ENCODE measurements around the gene LSM7.

Gene LSM7

DNA sequence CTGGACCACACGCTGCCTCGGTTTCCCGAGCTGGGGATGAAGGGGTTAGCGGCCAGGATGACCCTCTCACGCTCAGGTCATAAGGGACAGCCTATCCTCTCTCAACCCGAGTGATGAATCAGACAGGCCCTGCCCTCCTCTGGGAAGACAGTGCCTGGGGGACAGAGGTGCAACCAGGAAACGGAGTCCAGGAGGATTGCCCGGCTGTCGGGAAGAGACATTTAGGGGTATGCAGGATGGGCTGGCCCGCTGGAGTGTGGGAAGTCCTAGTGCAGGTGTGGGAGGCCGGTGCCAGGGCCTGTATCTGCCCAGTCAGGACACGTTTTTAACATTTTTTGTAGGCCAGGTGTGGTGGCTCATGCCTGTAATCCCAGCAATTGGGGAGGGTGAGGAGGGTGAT is 8.3 kb downstream of the LSM7 start:
- DNase-seq: no peak

DNA sequence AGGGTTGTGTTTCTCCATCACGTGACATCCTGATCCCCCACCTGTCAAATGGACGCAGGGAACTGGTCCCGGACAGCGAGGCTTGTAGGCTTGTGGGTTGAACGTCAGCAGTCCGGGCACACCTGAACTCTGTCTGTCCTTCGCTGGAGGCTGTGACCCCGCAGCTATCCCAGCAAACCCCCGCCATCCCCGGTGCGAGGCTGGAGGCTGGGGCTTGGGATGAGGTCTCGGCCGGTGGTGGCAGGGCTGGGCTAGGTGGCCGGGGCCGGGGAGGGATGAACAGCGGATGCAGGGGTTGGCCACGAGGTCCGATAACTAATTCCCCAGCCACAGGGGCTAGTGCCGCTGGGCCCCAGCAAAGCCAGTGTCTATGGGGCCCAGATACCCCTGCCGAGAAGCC is 8.8 kb downstream of the LSM7 start:
- DNase-seq: no peak

DNA sequence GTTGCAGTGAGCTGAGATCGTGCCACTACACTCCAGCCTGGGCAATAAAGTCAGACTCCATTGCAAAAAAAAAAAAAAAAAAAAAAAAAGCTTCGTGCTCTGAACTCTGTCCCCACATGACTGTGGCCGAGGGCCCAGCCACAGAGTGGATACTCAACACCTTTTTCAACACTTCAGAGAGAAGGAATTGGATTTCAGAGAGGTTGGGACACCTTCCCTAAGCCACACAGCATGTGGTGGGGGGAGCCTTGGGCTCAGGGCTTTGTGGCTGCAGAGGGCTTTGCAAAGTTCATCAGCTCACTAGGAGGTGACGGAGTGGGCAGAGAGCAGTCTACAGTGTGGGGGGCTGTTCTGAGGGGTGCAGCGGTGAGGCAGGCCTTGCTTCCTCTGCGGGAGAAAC is 9.5 kb downstream of the LSM7 start:
- DNase-seq: no peak

DNA sequence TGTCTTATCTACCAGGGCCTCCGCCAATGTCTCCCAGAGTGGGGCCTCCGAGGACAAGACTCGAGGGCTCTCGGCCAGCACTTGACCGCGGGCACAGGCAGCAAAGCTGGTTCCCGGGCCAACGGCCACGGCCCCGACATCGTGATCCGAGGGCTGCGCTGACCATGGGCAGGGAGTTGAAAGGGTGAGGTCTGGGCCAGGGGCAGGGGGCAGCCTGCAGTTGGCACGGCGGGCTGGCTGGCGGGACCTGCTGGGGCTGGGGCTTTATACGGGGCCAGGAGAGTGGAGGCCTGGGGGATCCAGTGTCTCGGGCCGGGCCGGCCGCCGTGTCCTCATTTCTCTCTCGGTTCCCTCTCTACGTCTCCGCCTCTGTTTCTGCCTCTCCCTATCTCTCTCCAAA is 10.6 kb downstream of the LSM7 start:
- no peak for DNase-seq

DNA sequence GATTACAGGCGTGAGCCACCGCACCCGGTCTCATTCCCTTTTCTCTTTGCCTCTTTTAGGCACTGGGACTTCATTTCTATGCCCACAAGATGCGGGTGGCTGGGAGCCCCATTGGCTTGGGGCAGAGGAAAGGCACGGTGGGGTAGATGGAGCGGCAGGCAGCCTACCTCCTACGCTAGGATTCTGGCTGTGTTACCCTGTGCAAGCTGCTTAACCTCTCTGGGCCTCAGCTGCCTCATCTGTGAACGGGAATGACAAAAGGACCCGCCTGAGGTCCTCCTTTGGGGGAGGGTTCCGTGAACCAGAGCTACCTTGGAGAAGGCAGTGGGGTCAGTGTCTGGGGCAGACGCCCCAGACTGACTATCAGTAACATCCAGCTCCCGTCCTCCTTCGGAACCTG is 11.1 kb downstream of the LSM7 start:
- no peak for DNase-seq

DNA sequence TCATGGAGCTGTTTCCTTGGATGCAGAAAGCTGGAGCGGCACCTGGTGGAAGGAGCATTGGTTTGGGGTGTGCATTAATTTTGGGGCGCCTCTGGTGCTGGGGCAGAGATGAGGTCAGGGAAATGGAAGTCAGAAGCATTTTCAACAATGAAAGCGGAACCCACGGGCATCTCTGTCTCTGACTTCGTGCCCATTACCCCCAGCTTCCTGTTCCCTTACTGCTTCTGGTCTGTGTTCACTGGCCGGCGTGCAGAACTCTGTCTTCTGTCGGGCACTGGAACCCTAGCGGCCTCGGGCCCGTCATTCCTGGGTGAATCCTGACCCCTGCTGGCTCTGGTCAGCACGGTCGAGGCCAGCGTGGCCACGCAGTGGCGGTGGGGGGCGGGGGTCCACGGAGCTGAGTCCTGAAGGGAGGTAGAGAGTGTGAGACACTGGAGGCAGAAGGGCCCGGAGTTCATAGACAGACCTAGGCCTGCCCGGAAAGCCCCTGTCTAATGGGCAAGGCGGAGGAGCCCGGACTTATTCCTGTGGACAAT is 12.5 kb downstream of the LSM7 start:
- peak; percentile 82 for DNase-seq

DNA sequence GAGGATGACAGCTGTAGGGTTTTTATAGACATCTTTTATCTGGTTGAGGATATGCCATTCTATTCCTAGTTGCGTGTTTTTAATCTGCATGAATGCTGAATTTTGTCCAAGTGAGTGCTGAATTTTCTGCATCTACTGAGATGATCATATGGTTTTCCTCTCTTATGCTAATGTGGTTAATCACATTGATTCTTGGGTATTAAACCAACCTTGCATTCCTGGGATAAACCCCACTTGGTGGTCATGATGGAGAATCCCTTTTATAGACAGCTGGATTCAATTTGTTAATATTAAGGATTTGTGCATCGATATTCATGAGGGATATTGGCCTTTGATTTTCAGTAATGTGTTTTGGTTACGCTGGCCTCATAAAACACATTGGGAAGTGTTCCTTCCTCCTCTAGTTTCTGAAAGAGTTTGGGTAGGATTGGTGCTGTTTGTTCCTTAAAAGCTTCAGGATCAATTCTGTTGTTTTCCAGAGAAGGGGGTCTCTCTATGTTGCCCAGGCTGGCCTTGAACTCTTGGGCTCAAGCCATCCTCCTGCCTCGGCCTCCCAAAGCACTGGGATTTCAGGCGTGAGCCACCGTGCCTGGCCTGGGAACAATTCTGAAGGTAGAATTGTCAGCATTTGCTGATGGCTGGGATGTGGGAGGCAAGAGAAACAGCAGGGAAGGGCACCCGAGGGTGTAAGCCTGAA is 13.1 kb downstream of the LSM7 start:
- no peak for DNase-seq

DNA sequence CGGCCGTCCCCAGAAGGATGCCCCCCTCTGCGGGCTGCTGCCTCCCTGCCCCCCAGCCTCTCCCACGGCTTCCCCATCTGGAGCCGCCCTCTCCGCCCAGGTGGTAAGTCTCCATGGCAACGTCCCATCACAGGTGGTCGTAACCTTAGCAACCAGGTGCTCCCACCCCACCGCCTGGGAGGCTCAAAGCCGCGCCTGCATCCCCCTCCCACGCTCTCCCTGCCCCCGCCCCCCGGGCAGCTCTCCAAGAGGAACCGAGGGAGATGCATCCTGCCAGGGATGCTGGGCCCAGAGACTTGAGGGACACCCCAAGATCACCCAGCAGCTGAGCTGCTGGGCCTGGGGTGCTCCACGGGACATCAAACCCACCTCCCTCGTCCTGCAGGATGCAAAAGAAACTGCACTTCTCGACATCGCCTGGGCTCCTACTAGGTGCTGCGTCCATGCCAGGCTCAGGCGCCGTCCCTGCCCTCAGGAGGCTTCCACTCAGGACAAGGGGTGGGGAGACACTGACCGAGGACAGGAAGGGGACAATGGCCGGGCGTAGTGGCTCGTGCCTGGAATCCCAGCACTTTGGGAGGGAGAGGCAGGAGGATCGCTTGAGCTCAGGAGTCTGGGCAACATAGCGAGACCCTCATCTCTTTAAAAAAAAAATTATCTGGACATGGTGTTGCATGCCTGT is 15.4 kb downstream of the LSM7 start:
- DNase-seq: no peak

DNA sequence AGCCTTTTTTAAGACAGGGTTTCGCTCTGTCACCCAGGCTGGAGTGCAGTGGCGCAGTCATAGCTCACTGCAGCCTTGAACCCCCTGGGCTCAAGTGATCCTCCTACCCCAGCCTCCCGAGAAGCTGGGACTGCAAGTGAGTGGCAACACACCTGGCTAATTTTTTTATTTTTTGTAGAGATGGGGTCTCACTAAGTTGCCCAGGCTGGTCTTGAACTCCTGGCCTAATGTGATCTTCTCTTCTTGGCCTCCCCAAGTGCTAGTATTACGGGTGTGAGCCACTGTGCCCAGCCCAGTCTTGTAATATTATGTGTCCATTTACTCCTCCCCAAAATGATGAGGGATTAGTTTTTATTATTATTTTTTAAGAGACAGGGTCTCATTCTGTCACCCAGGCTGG is 17.3 kb downstream of the LSM7 start:
- no peak for DNase-seq

DNA sequence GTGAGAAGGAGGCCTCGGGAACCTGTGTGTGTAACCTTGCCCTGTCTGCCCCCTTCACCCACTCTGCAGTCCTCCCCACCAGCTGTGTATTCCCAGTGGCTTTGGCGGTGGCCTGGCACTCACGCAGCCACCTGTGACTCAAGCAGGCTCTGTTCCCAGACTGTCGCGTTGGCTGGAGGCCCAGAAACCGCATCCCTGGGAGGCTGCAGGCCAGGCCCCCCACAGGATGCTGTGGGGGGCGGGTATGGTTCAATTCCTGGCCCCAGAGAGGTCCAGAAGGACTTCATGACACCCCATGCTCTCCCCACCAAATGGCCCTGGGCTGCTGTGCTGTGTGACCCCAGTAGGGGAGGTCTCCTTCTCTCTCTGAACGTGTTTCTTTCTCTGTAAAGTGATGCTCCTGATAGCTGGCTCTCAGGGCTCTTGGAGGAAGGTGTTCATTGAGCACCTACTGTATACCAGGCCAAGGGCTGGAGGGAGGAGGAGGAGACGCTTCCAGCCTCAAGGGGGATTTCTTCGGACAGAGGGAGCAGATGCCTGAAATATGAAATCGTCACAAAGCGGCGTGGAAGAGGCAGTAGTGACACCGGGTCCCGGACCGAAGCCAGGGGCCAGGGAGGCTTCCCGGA is 18.5 kb downstream of the LSM7 start:
- DNase-seq: no peak

DNA sequence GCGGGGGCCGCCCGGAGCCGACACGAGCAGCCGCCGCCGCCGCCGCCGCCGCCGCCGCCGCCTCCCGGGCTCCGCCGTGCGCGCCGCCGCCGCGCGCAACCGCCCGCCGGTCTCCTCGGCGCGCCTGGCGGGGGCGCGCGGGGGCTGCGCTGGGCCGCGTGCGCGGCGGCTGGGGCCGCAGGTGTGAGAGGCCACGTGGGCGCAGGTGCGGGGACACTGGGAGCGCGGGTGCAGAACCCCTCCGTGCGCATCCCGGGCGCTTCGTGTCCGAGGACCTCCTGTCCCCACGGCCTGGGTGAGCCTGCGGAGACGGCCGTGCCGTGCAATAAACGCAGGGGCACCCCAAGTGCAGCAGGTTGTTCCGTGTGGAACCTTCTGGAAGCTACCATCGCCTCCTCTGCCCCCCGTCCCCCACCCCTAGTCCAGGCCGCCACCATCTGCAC is 20.3 kb downstream of the LSM7 start, which contains the start of gene LINGO3:
Gene LINGO3 (minus strand): TSS at position 41 of the 443 bp plus-strand sequence. CDS start 16,378 bp downstream, outside the sequence.
- DNase-seq: no peak

DNA sequence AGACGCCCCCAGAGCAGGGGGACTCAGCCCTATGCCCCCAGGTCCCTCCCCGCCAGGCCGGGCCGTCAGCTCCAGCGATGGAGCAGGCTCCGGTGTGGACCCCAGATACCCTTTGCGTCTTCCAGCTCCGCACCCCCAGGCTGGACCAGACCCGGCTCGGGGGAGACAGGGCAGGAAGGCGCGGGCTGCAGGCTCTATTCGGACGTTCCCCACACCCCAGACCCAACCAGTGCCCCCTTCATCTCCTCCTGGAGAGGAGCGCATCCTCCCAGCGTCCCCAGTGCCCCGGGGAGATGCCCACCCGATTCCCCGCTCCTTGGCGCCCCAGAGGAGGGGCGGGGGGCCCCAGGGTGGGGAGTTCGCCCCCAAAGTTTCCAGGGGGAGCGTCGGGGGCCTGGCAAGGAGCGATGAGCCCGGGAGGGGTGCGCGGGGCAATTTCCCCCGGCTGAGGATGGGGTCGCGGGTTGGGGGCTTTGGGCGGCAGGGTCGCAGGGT is 20.8 kb downstream of the LSM7 start:
- DNase-seq: no peak

DNA sequence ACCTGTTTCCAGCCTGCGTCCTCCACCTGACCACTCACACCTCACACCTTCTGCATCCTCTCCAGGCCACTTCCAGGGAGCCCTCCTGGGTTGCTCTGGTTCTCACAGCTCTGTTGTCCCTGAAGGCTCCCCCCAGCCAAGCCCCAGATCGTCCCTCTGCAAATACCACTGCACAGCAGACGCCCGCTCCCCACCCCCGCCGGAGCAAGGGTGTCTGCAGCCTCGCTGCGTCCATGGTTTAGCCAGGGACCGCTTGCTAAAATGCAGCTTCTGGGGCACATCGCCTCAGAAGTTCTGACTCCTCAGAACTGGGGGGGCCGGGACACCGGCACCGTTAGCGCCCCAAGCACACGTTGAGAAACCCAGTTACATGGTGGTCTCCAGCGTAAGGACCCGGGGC is 21.4 kb downstream of the LSM7 start:
- DNase-seq: no peak

DNA sequence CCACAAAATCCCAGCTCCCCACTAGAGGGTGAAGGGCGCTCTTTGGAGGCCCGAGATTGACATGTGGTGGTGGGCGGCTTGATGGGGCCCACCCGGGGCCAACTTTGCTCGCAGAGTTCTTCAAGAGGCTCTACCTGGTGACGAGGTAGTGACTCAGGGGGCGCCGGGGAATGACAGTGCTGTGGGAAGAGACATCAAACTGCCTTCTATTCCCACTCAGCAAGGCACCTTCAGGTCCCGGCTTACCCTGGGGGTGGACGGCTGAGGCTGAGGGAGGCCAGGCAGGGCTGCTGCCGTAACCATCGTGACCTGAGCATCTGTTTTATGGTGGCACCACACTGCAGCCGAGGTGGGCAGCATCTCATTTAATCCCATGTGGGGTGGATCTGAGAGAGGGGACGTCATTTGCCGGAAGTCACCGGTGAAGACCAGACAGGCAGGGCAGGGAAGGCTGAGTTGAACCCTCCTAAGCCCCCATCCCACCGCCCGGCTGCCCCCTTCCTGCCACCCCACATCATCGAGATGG is 22.0 kb downstream of the LSM7 start:
- no peak for DNase-seq

DNA sequence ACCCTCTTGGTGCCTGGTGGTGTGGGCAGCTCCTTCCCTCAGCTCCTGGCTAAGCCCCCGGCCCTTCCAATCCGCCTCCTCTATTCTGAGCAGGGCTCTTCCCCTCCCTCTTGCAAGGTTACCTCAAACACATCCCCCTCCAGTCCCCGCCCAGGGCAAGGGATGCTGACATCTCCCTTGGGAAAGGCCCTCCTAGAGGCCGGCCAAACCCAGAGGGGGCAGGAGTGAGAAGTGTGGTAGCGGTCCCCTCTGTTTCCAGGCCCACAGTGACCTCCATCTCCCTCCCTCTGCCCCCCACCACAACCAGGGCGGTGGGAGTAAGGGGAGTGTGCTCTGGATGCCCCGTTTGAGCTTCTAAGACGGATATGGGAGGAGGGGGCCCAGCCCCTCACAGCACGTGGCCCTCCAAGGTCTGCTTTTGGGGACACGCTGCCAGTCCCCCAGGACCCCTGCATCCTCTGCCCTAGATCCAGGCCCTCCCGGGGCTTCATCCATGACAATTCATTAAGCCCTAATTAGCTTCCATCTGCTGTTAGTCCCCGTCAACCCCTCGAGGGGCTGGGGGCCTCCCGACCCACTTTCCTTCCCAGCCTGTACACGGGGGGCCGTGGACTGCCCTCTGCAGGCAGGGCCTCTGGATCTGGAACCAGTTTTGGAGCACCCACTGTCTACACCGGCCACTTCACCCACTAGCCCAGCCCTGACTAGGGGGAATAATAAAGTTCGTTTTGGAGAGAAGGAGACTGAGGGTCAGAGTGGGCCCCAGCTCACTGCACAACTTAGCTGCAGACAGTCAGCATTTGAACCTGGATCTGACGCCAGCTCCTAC is 22.7 kb downstream of the LSM7 start:
- DNase-seq: no peak

DNA sequence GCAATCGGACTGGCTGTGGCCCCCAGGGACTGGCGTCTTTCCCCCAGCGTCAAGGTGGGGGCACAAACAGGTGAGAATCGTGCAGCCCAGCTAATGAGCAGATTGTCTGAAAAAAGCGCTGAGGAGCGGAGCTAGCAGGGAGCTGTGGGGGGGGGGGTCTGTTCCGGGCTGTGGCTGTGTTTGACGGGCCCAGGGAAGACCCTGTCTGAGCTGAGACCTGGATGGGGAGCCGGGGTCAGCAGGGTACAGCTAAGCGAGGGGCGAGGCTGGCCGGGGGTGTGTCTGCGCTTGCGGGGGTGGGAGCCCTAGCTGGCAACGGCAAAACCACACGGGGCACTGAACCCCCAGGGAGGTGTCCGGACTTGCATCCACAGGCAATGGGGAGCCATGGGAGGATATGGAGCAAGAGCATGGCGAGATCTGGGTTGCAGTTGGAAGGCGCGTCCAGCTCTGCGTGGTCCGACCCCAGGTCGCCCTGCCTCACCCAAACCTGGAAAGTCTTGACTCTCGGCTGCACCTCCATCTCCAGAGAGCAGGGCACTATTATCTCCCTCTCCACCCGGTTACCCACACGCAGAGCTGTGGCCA is 25.1 kb downstream of the LSM7 start:
- no peak for DNase-seq

DNA sequence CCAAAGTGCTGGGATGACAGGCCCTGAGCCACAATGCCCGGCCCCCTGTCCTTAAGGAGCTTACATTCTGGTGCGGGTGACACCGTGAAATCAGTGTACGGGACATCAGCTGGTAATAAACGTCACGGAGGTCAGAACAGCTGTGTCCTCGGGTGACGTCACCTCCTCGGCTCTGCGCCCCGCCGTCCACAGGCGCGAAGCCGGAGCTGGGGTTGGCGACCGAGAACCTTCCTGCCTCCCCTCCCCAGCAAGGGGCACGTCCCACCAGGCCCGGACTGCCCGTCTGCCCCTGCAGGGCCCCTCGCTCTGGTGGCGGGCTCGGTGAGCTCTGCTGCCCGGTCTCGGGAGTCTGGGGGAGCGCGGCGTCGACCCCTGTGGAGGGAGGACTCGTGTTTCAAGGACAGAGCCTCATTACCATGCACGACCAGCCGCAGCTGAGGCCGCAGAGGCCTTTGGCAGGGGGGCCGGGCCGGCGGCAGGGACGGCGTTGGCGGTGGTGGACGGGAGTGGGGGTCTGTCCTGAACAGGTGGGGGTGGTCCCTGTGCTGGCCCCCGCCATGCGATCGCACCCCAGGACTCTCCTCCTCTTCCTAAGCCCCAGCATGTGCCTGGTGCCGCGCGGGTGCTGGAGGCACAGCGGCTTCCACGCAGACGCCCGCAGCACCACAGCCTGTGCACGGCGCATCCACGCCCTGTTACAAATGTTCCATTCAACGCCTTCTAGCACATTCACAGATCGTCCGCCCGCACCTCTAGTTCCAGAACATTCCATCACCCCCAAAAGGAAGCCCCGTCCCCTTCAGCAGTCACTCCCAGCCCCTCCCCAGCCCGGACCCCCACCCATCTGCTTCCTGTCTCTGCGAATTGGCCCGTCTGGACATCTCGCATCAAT is 25.8 kb downstream of the LSM7 start:
- peak; percentile 47 for DNase-seq

DNA sequence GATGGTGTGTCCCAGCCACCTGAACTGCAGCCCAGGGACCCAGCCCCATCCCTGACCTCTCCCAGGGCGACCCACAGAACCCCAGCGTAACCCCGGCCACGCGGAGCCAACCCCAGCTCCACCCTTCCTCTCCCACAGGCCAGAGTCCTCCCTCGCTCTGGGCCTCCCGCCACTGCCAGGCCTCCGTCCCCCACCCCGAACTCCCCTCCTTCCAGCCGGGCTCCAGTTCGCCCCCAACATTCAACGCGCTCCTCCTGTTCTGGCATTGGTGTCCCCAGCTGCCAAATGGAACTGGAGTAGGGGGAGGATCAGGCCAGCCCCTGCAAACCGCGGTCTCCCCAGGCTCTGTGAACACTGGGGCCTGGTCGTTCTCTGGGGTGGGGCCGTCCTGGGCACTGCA is 27.9 kb downstream of the LSM7 start:
- no peak for DNase-seq

DNA sequence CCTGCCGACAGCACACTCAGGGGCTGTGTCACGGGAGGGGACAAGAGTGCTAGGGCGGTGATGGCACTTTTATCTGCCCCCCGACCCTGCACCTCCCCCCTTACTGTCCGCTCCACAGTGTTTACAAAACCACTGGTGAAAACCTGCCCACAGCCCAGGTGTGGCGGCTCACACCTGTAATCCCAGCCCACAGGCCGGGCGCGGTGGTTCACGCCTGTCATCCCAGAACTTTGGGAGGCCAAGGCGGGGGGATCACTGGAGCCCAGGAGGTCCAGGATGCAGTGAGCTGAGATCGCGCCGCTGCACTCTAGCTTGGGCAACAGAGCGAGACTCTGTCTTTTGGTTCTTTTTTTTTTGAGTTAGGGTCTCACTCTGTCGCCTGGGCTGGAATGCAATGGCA is 32.2 kb downstream of the LSM7 start:
- no peak for DNase-seq

DNA sequence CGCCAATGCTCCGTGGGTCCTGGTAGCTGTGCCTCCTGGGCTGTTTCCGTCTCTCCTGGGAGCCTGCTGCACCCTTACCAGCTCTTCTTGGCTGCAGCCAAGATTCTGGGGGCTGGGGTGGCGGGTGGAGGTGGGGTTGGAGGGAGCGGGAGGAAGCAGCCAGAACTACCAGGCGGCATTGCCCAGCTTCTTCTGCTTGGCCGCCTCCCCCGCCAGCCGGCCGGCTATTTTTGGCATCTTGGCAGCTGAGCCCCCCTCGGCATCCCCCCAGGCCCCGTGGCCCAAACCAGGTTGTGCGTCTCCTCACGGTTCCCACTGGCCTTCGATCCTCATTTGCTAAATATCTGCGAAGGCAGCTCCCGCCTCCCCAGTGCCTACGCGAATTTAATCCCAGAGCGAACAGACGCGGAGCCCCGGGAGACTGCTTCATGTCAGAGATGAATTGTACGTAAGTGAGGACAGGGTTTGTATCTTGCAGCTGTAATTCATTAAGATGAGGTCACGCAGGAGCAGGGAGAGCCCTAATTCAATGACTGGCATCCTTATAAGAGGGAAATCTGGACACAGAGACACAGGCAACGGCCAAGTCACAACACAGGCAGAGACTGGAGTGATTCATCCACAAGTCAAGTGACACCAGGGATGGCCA is 33.6 kb downstream of the LSM7 start:
- DNase-seq: no peak

All from hematopoietic multipotent progenitor cell treated with erythropoietin and hydrocortisone succinate and interleukin-3 and kit ligand, for 6 days (in vitro differentiated cells).